H1 (cell line): Measurements from ENCODE around the gene SENP1. TPM values are rescaled to one million over a fixed set of nuclear protein-coding genes. Genes with fewer than 3 reads are reported as not detected.

Experiments used
- CTCF ChIA-PET: fragments of 300-600 bp; sonication (Branson Sonifier 250); formaldehyde crosslinking; loops from one replicate; lab custom pipeline; 2021; ENCODE audit not compliant: partially characterized antibody; lab: Charles Lee
- POLR2A ChIA-PET: fragments of 300-600 bp; sonication (Branson Sonifier 250); formaldehyde crosslinking; loops from one replicate; lab custom pipeline; 2021; ENCODE audit warnings: inconsistent platforms; ENCODE audit not compliant: partially characterized antibody; lab: Charles Lee
- DNase-seq, 2 experiments: peaks; one replicate each; pipeline versions ENCODE4 v3.0.0 to v3.0.0-alpha.2; 2010 to 2022; ENCODE audit warnings: low spot score in 2 of 2, low read depth in 1 of 2, mixed read lengths in 1 of 2
- FAIRE-seq: peaks from 2 replicates; lab custom pipeline; 2011; peaks lifted over from hg19 to GRCh38; lab: Jason Lieb, UNC
- H2AFZ ChIP-seq: 2 replicates; pipeline ENCODE4 v1.8.1; 2012; ENCODE audit warnings: low read length, inconsistent platforms
- H2AK5ac ChIP-seq: 2 replicates; pipeline ENCODE4 v1.6.1; 2013; ENCODE audit warnings: low read depth, low read length
- H2BK120ac ChIP-seq: replicated peaks from 2 replicates; pipeline ENCODE3; 2013; ENCODE audit warnings: low read depth, low read length, inconsistent platforms
- H2BK12ac ChIP-seq: 2 replicates; pipeline ENCODE4 v1.6.1; 2013; ENCODE audit warnings: low read depth, low read length
- H2BK15ac ChIP-seq: 2 replicates; pipeline ENCODE4 v1.6.1; 2013; ENCODE audit warnings: low read length
- H2BK20ac ChIP-seq: 2 replicates; pipeline ENCODE4 v1.6.1; 2013; ENCODE audit warnings: low read length
- H2BK5ac ChIP-seq: 2 replicates; pipeline ENCODE4 v1.6.1; 2013; ENCODE audit warnings: low read depth, low read length
- H3K14ac ChIP-seq: 2 replicates; pipeline ENCODE4 v1.6.1; 2013; ENCODE audit warnings: inconsistent platforms; ENCODE audit not compliant: insufficient read length
- H3K18ac ChIP-seq: 2 replicates; pipeline ENCODE4 v1.6.1; 2013; ENCODE audit warnings: low read length; ENCODE audit errors: extremely low read depth
- H3K23ac ChIP-seq: 2 replicates; pipeline ENCODE4 v1.6.1; 2013; ENCODE audit warnings: inconsistent platforms; ENCODE audit not compliant: insufficient read length
- H3K23me2 ChIP-seq: 2 replicates; pipeline ENCODE4 v1.6.1; 2013; ENCODE audit warnings: low read depth, low read length
- H3K27ac ChIP-seq: 2 replicates; pipeline ENCODE4 v1.6.1; 2011; ENCODE audit warnings: low read depth, low read length, inconsistent platforms
- H3K27me3 ChIP-seq, 4 experiments: replicated peaks in 1 of 4; 1 replicate in 1 of 4; 2 replicates in 3 of 4; pipeline versions ENCODE4 v1.6.1 to v1.8.1; 2011 to 2013; ENCODE audit warnings: low read length in 3 of 4, mild to moderate bottlenecking in 3 of 4, inconsistent platforms in 2 of 4, mixed read lengths in 2 of 4, moderate library complexity in 1 of 4; ENCODE audit not compliant: control insufficient read depth in 3 of 4, insufficient read depth in 3 of 4; ENCODE audit errors: extremely low read depth in 1 of 4
- H3K36me3 ChIP-seq, 4 experiments: 2 replicates each; pipeline versions ENCODE4 v1.6.1 to v1.8.1; 2011 to 2013; ENCODE audit warnings: mild to moderate bottlenecking in 4 of 4, low read length in 3 of 4, moderate library complexity in 2 of 4, control low read depth in 1 of 4, inconsistent platforms in 1 of 4; ENCODE audit not compliant: insufficient read depth in 4 of 4, control insufficient read depth in 2 of 4
- H3K4ac ChIP-seq: replicated peaks from 2 replicates; pipeline ENCODE3; 2013; ENCODE audit warnings: low read length, low read depth, mixed read lengths, inconsistent platforms; ENCODE audit not compliant: insufficient read length
- H3K4me1 ChIP-seq, 4 experiments: replicated peaks in 1 of 4; 1 replicate in 1 of 4; 2 replicates in 3 of 4; pipeline versions ENCODE4 v1.6.1 to v1.8.1; 2011 to 2013; ENCODE audit warnings: low read length in 3 of 4, inconsistent platforms in 2 of 4, mixed read lengths in 1 of 4; ENCODE audit not compliant: insufficient read depth in 4 of 4, control insufficient read depth in 3 of 4
- H3K4me2 ChIP-seq, 2 experiments: 2 replicates each; pipeline versions ENCODE4 v1.6.1 to v1.8.1; 2011 to 2013; ENCODE audit warnings: low read depth in 2 of 2, low read length in 2 of 2, control low read depth in 1 of 2, inconsistent platforms in 1 of 2, mild to moderate bottlenecking in 1 of 2; ENCODE audit not compliant: insufficient read depth in 1 of 2
- H3K4me3 ChIP-seq, 4 experiments: fragments of 200-600, 300-600 bp in 1 of 4; sonication (generic), shearing (Covaris generic), sonication (Bioruptor Twin) in 1 of 4; 2 replicates each; pipeline versions ENCODE4 v1.5.1 to v1.8.1; 2011 to 2016; ENCODE audit warnings: low read length in 4 of 4, low read depth in 3 of 4, control low read depth in 2 of 4, inconsistent platforms in 2 of 4, mild to moderate bottlenecking in 2 of 4, mixed read lengths in 1 of 4, moderate library complexity in 1 of 4; ENCODE audit not compliant: insufficient read depth in 2 of 4; ENCODE audit errors: extremely low read depth in 1 of 4
- H3K56ac ChIP-seq: replicated peaks from 2 replicates; pipeline ENCODE3; 2013; ENCODE audit warnings: low read depth, mild to moderate bottlenecking, mixed read lengths, low read length, inconsistent platforms; ENCODE audit not compliant: insufficient read length
- H3K79me1 ChIP-seq: 2 replicates; pipeline ENCODE4 v1.6.1; 2013; ENCODE audit warnings: low read depth, low read length, control low read depth
- H3K79me2 ChIP-seq, 2 experiments: 2 replicates each; pipeline versions ENCODE4 v1.6.1 to v1.8.1; 2012 to 2013; ENCODE audit warnings: low read length in 2 of 2, mild to moderate bottlenecking in 2 of 2, inconsistent platforms in 1 of 2; ENCODE audit not compliant: insufficient read depth in 2 of 2, control insufficient read depth in 1 of 2
- H3K9ac ChIP-seq, 4 experiments: replicated peaks in 1 of 4; 1 replicate in 1 of 4; 2 replicates in 3 of 4; pipeline versions ENCODE4 v1.6.1 to v1.8.1; 2011 to 2013; ENCODE audit warnings: low read depth in 3 of 4, low read length in 3 of 4, control low read depth in 2 of 4, mild to moderate bottlenecking in 2 of 4, moderate library complexity in 2 of 4, inconsistent platforms in 1 of 4; ENCODE audit errors: extremely low read depth in 1 of 4
- H3K9me3 ChIP-seq, 2 experiments: 2 replicates each; pipeline versions ENCODE4 v1.6.1 to v1.8.1; 2012 to 2013; ENCODE audit warnings: mild to moderate bottlenecking in 2 of 2, moderate library complexity in 2 of 2, control low read depth in 1 of 2, inconsistent platforms in 1 of 2, low read depth in 1 of 2, low read length in 1 of 2, mixed read lengths in 1 of 2; ENCODE audit not compliant: insufficient read depth in 2 of 2
- H4K20me1 ChIP-seq, 2 experiments: replicated peaks in 1 of 2; 2 replicates each; pipeline versions ENCODE3 to v1.8.1; 2011 to 2013; ENCODE audit warnings: inconsistent platforms in 2 of 2, low read length in 2 of 2, mild to moderate bottlenecking in 1 of 2; ENCODE audit not compliant: insufficient read depth in 2 of 2, control insufficient read depth in 1 of 2
- H4K5ac ChIP-seq: 2 replicates; pipeline ENCODE4 v1.6.1; 2013; ENCODE audit warnings: low read length, low read depth, mixed read lengths, inconsistent platforms; ENCODE audit not compliant: insufficient read length
- H4K8ac ChIP-seq: 2 replicates; pipeline ENCODE4 v1.8.0; 2013; ENCODE audit warnings: mild to moderate bottlenecking, moderate library complexity, low read length, inconsistent platforms; ENCODE audit not compliant: insufficient read depth; ENCODE audit errors: extremely low read depth
- H4K91ac ChIP-seq: replicated peaks from 2 replicates; pipeline ENCODE3; 2013; ENCODE audit warnings: low read length, mixed read lengths, inconsistent platforms; ENCODE audit not compliant: insufficient read length
- CREB1 ChIP-seq: IDR thresholded peaks from 2 replicates; pipeline ENCODE4 v1.6.1; 2012; ENCODE audit warnings: inconsistent platforms
- EZH2 ChIP-seq: fragments of 200-600 bp; sonication (generic); IDR thresholded peaks from 2 replicates; pipeline ENCODE4 v1.7.1; 2012; ENCODE audit warnings: low read depth, mild to moderate bottlenecking, moderate library complexity, low read length, inconsistent platforms; ENCODE audit not compliant: severe bottlenecking
- KDM5A ChIP-seq: fragments of 200-600 bp; IDR thresholded peaks from 2 replicates; pipeline ENCODE4 v1.7.1; 2012; ENCODE audit warnings: mild to moderate bottlenecking, low read length, inconsistent platforms, mixed read lengths
- MAFK ChIP-seq: IDR thresholded peaks from 2 replicates; pipeline ENCODE4 v1.6.1; 2012; ENCODE audit warnings: low read depth, mild to moderate bottlenecking, improper control_type of control experiment, low read length
- RNF2 ChIP-seq: fragments of 200-900, 300-1000 bp; sonication (generic); IDR thresholded peaks from 2 replicates; pipeline ENCODE4 v1.7.1; 2016; ENCODE audit warnings: borderline replicate concordance, low read depth, mild to moderate bottlenecking, antibody characterized with exemption, low read length; ENCODE audit not compliant: poor library complexity, severe bottlenecking; ENCODE audit errors: missing control alignments
- SIN3A ChIP-seq, 2 experiments: IDR thresholded peaks in 1 of 2; conservative IDR thresholded peaks in 1 of 2; 2 replicates each; pipeline ENCODE4 v1.6.1; 2011 to 2012; ENCODE audit warnings: low read length in 2 of 2, improper control_type of control experiment in 1 of 2, low read depth in 1 of 2, mild to moderate bottlenecking in 1 of 2
- SIX5 ChIP-seq: IDR thresholded peaks from 2 replicates; pipeline ENCODE4 v1.6.1; 2011; ENCODE audit warnings: mild to moderate bottlenecking, low read depth, low read length
- SP2 ChIP-seq: IDR thresholded peaks from 2 replicates; pipeline ENCODE4 v1.6.1; 2012; ENCODE audit warnings: mild to moderate bottlenecking, low read length, inconsistent platforms
- SUZ12 ChIP-seq: fragments of 200-600 bp; sonication (generic); IDR thresholded peaks from 2 replicates; pipeline ENCODE4 v1.6.1; 2012; ENCODE audit warnings: mild to moderate bottlenecking, inconsistent platforms, low read length, moderate library complexity, mixed read lengths
- WGBS, 2 experiments: shearing (Covaris generic) in 1 of 2; methylation state at CpG; one replicate each; pipeline versions ENCODE4 v1.1.6 to v1.1.7; 2013 to 2015; ENCODE audit warnings: low lambda C conversion rate in 2 of 2, mixed read lengths in 2 of 2, inconsistent platforms in 1 of 2, low coverage in 1 of 2, missing lambda C conversion rate in 1 of 2; ENCODE audit not compliant: insufficient replicate concordance in 2 of 2, insufficient coverage in 1 of 2, insufficient read length in 1 of 2; ENCODE audit errors: extremely low coverage in 1 of 2, missing lambda C conversion rate in 1 of 2; 5-methylcytosine and 5-hydroxymethylcytosine counted together
- polyA plus RNA-seq, 7 experiments: library from polyadenylated mRNA; depleted of rRNA in 3 of 7; stranded (reverse) in 5 of 7; unstranded in 2 of 7; fragments of >200 nt in 5 of 7; fragments of 200-250 nt in 2 of 7; gene quantifications; 1 replicate in 5 of 7; 2 replicates in 1 of 7; 4 replicates in 1 of 7; pipeline versions ENCODE4 v1.2.1 to v1.2.3, GENCODE V29; 2011 to 2013; ENCODE audit warnings: missing spikeins in 2 of 7, mixed read lengths in 2 of 7
- total RNA-seq: library from RNA; stranded (reverse); fragmentation: NEBNext Ultra II Directional; extraction: Animal tissue kit (Norgen Biotek cat#: 25700); gene quantifications from 2 replicates; pipeline ENCODE4 v1.2.1, GENCODE V29; 2021
- TF ChIP-seq, protein P1 (sequence below): IDR thresholded peaks from 2 replicates; pipeline ENCODE4 v1.6.1; 2011; ENCODE audit warnings: low read depth, mild to moderate bottlenecking, low read length; ENCODE audit not compliant: insufficient read depth

The SENP1 gene
- total and polyA plus RNA-seq, 2 of the 8 experiments (the other 6 are each of a cell fraction or from before 2014, with no cell fraction given): 14.2 to 31.5 TPM

- H3K79me2 ChIP-seq: no peaks in the 10 kb centered on the region
- peaks cover 76 to 100% (median 98%) of the 10 kb centered on the region in 4 experiments for H3K27me3 ChIP-seq
- H2AK5ac ChIP-seq: peak overlapping the region; percentile 33; the same call in 1 of the 2 replicates
- no peak overlapping the region for H3K18ac ChIP-seq
- H3K4ac ChIP-seq: no peak overlapping the region
- H3K4me2 ChIP-seq: peak overlapping the region; percentile 90 to 99
- H2BK15ac ChIP-seq: no peak overlapping the region
- H3K23me2 ChIP-seq: peaks cover 25% of the 10 kb centered on the region
- H3K4me1 ChIP-seq: peaks cover 21 to 34% (median 24%) of the 10 kb centered on the region in 4 experiments
- WGBS, 2 experiments: 9% methylated on average over 31 of the region's 38 CpGs; no CpG with 5 or more reads in 1 of the 2 experiments
- no peak overlapping the region for H3K27ac ChIP-seq
- no peaks in the 10 kb centered on the region; the same call in 1 of the 2 replicates for H3K79me1 ChIP-seq
- no peak for FAIRE-seq
- no peak overlapping the region for H2BK120ac ChIP-seq
- H4K5ac ChIP-seq: no peak overlapping the region
- H3K14ac ChIP-seq: no peak overlapping the region
- H3K9me3 ChIP-seq: no peaks in the 10 kb centered on the region
- no peak overlapping the region for H4K8ac ChIP-seq
- peak overlapping the region; percentile 18; the same call in 1 of the 2 replicates for H2BK12ac ChIP-seq
- POLR2A ChIA-PET: interaction anchor here (0.8 to 1.8 kb wide), 5 partner anchors 10 to 40 kb away, joined by 3 to 7 read pairs (median 3); partner anchors contain the start of gene TMEM106C
- H3K36me3 ChIP-seq: no peaks in the 10 kb centered on the region
- no peak overlapping the region for H3K9ac ChIP-seq
- no peak overlapping the region for H2BK5ac ChIP-seq
- H3K4me3 ChIP-seq: peak overlapping the region; percentile 27 to 63 (median 52); a peak in 5 of 8 replicates
- peak overlapping the region; percentile 72; the same call in 1 of the 2 replicates for H2BK20ac ChIP-seq
- CTCF ChIA-PET: interaction anchor here (1.0 to 3.6 kb wide), 6 partner anchors 13 to 40 kb away, joined by 4 to 21 read pairs (median 5); partner anchors contain the start of gene TMEM106C
- DNase-seq: no peak
- no peak overlapping the region for H2AFZ ChIP-seq
- peaks cover 5 to 21% of the 10 kb centered on the region in 2 experiments for H4K20me1 ChIP-seq
- H3K56ac ChIP-seq: no peak overlapping the region
- H4K91ac ChIP-seq: no peak overlapping the region
- H3K23ac ChIP-seq: no peak overlapping the region
- TF ChIP-seq RNF2 (peak; percentile 78), SUZ12 (peak; percentile 26), MAFK (no peak), SIN3A (conservative IDR thresholded peaks at IDR 0.05 in 1 of 2, IDR thresholded peaks at IDR 0.05 in 1 of 2; ENCODE audit: low read depth in 1 of 2, low read length in 2 of 2) (no peak), KDM5A (no peak), SP2 (no peak), EZH2 (peak; percentile 87), SIX5 (no peak), CREB1 (no peak)
- TF ChIP-seq, protein P1, sequence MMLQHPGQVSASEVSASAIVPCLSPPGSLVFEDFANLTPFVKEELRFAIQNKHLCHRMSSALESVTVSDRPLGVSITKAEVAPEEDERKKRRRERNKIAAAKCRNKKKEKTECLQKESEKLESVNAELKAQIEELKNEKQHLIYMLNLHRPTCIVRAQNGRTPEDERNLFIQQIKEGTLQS: no peak
These were observed 102.4 kb downstream of the SENP1 start for GRCh38 chr12:48003226-48004052.
